C4-2B (cell line): ENCODE results near the gene SLC25A44.

Experiments used
- CTCF ChIP-seq: fragments of 450-650 bp; conservative IDR thresholded peaks from 2 replicates; pipeline ENCODE4 v1.5.1; 2017; ENCODE audit warnings: mild to moderate bottlenecking
- ZFX ChIP-seq: fragments of 450-650 bp; IDR thresholded peaks from 2 replicates; pipeline ENCODE4 v1.6.1; 2017

- TF ChIP-seq CTCF (no peak), ZFX (no peak)
Measured at GRCh38 chr1:156251527-156251926, 57.6 kb downstream of the SLC25A44 start.
